NCI-H446 treated with DMSO at 0.1 percent for 48 hours (cell line): ENCODE data around the gene PRKN.

Experiments
- DNase-seq: peaks from one replicate; lab custom pipeline; 2025; lab: John Stamatoyannopoulos, UW

Gene PRKN

GRCh38 chr6:161721511-161721910 lies 1006.1 kb downstream of the PRKN start:
- no peak for DNase-seq

- DNase-seq = no peak
These were observed 1011.4 kb downstream of the PRKN start for GRCh38 chr6:161716176-161716575.

- no peak for DNase-seq
These were observed 1015.6 kb downstream of the PRKN start for GRCh38 chr6:161711938-161712337.

GRCh38 chr6:161711515-161711914 lies 1016.1 kb downstream of the PRKN start:
- DNase-seq = no peak

GRCh38 chr6:161710698-161711097 lies 1016.9 kb downstream of the PRKN start:
- DNase-seq = no peak

GRCh38 chr6:161701056-161701455 lies 1026.5 kb downstream of the PRKN start:
- DNase-seq = no peak

GRCh38 chr6:161696801-161697200 lies 1030.8 kb downstream of the PRKN start:
- DNase-seq = no peak

- no peak for DNase-seq
These were observed 1032.6 kb downstream of the PRKN start for GRCh38 chr6:161694995-161695394.

GRCh38 chr6:161686655-161687054 lies 1040.9 kb downstream of the PRKN start:
- DNase-seq = no peak

- no peak for DNase-seq
These were observed 1042.7 kb downstream of the PRKN start for GRCh38 chr6:161684731-161685475.

- no peak for DNase-seq
These were observed 1044.2 kb downstream of the PRKN start for GRCh38 chr6:161683400-161683799.

GRCh38 chr6:161682982-161683381 lies 1044.6 kb downstream of the PRKN start:
- no peak for DNase-seq

- DNase-seq = no peak
These were observed 1047.5 kb downstream of the PRKN start for GRCh38 chr6:161679980-161680538.

- no peak for DNase-seq
These were observed 1050.4 kb downstream of the PRKN start for GRCh38 chr6:161677188-161677587.

GRCh38 chr6:161676586-161676985 lies 1051.0 kb downstream of the PRKN start:
- DNase-seq = no peak

GRCh38 chr6:161674930-161675682 lies 1052.5 kb downstream of the PRKN start:
- no peak for DNase-seq

- no peak for DNase-seq
These were observed 1054.5 kb downstream of the PRKN start for GRCh38 chr6:161673026-161673425.

GRCh38 chr6:161671117-161671516 lies 1056.4 kb downstream of the PRKN start:
- DNase-seq = no peak

GRCh38 chr6:161668665-161669064 lies 1058.9 kb downstream of the PRKN start:
- DNase-seq = no peak

- no peak for DNase-seq
These were observed 1059.6 kb downstream of the PRKN start for GRCh38 chr6:161667957-161668356.

GRCh38 chr6:161663682-161664081 lies 1063.9 kb downstream of the PRKN start:
- DNase-seq = no peak

- DNase-seq = no peak
These were observed 1066.6 kb downstream of the PRKN start for GRCh38 chr6:161660666-161661571.
